ENCODE results near the gene NMRAL1. TPM values are rescaled to one million over a fixed set of nuclear protein-coding genes. Genes with fewer than 3 reads are reported as not detected.

Gene NMRAL1
- total RNA-seq (2012; rRNA removed) = 65.5 and 76.8 TPM in 2 replicates

DNA sequence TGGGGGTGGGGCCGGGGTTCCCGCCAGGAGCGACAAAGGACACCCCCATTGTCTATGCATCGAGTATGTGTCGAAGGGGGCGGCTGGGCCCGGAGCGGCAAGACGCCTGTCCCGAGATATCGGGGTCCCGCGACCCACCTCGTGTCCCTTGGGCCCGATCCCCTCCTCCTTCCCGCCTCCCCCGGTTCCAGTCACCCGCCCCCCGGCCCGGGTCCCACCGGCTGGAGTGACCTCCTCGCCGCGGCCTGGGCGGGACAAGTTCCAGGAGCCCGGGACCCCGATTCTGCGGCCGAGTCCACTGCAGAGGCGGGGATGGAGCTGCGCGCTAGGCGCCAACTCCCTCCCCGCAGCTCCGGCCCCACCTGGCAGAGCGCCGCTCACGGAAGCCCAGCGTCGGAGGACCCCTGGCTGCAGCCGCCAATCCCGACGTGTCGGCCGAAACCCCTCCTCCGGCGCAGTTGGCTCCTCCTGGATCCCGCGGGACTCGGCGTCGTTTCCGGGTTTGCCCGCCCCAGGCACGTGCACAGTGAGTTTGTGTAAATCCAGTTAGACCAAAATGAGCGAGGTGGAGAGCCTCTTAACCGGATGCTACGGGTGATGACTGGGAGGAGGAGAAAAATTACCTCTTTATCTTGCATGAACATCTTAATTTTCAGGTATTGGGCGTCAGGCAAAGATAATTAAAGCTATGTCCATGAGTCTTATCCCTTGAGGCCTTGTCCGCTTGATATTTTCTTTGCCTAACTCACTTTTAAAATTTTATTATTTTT lies at the start of gene NMRAL1:
Gene NMRAL1, minus strand, starts transcription at position 434 of the 770 bp plus-strand sequence. CDS start 493 bp downstream, outside the sequence.
- peak within 1 kb of the TSS; percentile 62 for H3K9ac ChIP-seq (ENCODE audit: low read depth, low read length)
- peaks cover under 1% of the 10 kb centered on the region for H3K36me3 ChIP-seq (ENCODE audit: insufficient read depth, low read length)
- H3K4me3 ChIP-seq (ENCODE audit: low read length) = peak within 1 kb of the TSS; percentile 77
- no peaks in the 10 kb centered on the region for H3K27me3 ChIP-seq (ENCODE audit: control insufficient read depth, insufficient read depth, low read length)
- peaks cover 21% of the 10 kb centered on the region for H3K4me1 ChIP-seq (ENCODE audit: control insufficient read depth, insufficient read depth, low read length)
- H3K9me3 ChIP-seq (replicated peaks; ENCODE audit: low read length) = no peaks in the 10 kb centered on the region
- peak within 1 kb of the TSS; percentile 84 for H3K4me2 ChIP-seq (ENCODE audit: low read length)

DNA sequence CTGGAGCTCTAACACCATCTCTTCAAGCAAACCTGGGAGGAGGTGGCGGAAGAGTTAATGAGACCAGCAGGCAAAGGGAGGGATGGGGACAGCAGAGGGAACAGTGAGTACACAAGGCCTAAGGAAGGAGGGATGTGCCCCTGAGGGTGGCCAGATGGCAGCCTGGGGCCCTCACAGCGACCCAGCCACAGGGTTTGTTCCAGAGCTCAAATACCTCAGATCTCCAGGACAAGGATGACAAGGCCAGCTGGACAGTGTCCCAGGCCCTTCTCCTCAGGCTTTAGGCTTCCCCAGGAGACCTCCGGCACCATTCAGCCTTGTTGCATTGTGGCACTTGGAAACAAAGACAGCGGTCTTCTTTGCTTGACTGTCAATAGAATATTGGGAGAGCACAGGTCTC lies 49.3 kb upstream of the NMRAL1 start:
- Histone ChIP-seq H3K4me1 (ENCODE audit: control insufficient read depth, insufficient read depth, low read length) (no peaks in the 10 kb centered on the region), H3K27me3 (ENCODE audit: control insufficient read depth, insufficient read depth, low read length) (no peaks in the 10 kb centered on the region), H3K9ac (ENCODE audit: low read depth, low read length) (no peak overlapping the region), H3K4me3 (ENCODE audit: low read length) (no peak overlapping the region), H3K36me3 (ENCODE audit: insufficient read depth, low read length) (no peaks in the 10 kb centered on the region), H3K9me3 (replicated peaks; ENCODE audit: low read length) (no peaks in the 10 kb centered on the region), H3K4me2 (ENCODE audit: low read length) (no peak overlapping the region)

DNA sequence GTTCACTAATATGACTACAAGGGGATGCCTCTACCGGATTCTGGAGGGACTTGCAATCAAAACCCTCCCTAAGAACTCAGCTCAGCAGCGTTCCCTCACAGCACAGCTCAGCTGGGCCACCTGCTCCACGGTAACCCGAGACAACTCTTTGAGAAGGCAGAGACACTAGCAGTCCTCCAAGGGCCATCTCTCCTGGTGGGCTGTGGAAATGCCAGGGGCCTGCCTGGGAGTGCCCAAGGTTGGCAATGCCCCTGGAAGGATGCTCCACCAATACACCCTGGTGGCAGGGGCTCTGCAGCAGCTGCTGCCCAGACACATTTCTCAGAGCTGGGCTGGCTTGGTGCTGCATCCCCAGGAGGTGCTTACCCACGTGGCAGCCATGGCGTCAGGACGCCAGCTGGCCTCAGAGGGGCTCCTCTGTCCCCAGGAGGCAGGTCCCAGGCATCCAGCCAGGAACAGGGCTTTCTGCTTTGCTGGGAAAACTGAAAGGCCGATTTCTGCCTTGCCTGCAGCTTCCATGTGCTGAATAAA lies 47.7 kb upstream of the NMRAL1 start:
- Histone ChIP-seq H3K9me3 (replicated peaks; ENCODE audit: low read length) (no peaks in the 10 kb centered on the region), H3K36me3 (ENCODE audit: insufficient read depth, low read length) (no peaks in the 10 kb centered on the region), H3K27me3 (ENCODE audit: control insufficient read depth, insufficient read depth, low read length) (no peaks in the 10 kb centered on the region), H3K9ac (ENCODE audit: low read depth, low read length) (no peak overlapping the region), H3K4me2 (ENCODE audit: low read length) (no peak overlapping the region), H3K4me3 (ENCODE audit: low read length) (no peak overlapping the region), H3K4me1 (ENCODE audit: control insufficient read depth, insufficient read depth, low read length) (no peaks in the 10 kb centered on the region)

DNA sequence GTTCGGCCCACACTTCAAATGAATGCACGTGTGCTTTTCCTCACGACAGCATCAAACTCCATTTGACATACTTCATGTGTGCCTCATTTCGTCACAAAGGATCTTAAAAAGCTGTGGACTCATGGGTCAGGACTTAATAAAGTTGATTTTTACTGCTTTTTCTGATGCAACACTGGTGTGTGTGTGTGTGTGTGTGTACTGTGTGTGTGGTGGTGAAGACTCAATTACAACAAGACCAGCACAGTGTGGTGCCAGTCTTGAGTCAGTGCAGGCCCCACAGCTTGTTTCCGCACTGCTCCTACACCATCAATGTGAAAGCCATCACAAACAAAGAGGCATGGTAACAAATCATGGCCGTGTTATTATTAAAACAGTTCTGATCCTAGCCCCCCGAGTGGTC lies 46.5 kb upstream of the NMRAL1 start:
- Histone ChIP-seq H3K4me3 (ENCODE audit: low read length) (no peak overlapping the region), H3K27me3 (ENCODE audit: control insufficient read depth, insufficient read depth, low read length) (no peaks in the 10 kb centered on the region), H3K9ac (ENCODE audit: low read depth, low read length) (no peak overlapping the region), H3K4me2 (ENCODE audit: low read length) (no peak overlapping the region), H3K36me3 (ENCODE audit: insufficient read depth, low read length) (no peaks in the 10 kb centered on the region), H3K4me1 (ENCODE audit: control insufficient read depth, insufficient read depth, low read length) (no peaks in the 10 kb centered on the region), H3K9me3 (replicated peaks; ENCODE audit: low read length) (no peaks in the 10 kb centered on the region)

DNA sequence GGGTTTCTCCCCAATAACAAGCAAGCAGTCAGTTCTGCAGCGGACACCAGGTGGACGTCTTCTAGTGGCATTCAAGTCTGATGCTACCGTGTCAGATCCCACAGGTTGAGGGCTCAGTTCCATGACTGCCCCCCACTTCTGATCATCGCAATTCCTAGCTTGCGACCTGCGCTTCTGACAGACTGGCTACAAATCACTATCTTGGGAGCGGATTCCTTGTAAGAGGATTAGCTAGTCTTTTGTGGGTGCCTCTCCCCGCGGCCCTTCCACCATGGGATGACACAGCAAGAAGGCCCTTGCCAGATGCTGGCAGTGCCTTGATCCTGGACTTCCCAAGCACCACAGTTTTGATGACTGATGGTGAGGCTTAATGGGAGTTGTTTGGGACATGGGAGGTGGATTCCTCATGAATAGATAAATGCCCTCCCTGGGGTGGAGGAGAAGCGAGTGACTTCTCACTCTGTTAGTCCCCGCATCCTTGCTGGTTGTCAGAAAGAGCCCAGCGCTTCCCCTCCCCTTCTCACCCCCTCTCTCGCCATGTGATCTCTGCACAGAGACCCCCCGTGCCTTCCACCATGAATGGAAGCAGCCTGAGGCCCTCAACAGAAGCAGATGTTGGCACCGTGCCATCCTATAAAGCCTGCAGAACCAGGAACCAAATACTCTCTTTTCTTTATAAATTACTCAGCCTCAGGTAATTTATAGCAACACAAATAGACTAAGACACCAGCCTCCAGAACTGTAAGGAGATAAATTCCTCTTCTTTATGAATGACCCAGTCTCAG lies 45.0 kb upstream of the NMRAL1 start:
- Histone ChIP-seq H3K36me3 (ENCODE audit: insufficient read depth, low read length) (no peaks in the 10 kb centered on the region), H3K27me3 (ENCODE audit: control insufficient read depth, insufficient read depth, low read length) (no peaks in the 10 kb centered on the region), H3K4me1 (ENCODE audit: control insufficient read depth, insufficient read depth, low read length) (no peaks in the 10 kb centered on the region)

DNA sequence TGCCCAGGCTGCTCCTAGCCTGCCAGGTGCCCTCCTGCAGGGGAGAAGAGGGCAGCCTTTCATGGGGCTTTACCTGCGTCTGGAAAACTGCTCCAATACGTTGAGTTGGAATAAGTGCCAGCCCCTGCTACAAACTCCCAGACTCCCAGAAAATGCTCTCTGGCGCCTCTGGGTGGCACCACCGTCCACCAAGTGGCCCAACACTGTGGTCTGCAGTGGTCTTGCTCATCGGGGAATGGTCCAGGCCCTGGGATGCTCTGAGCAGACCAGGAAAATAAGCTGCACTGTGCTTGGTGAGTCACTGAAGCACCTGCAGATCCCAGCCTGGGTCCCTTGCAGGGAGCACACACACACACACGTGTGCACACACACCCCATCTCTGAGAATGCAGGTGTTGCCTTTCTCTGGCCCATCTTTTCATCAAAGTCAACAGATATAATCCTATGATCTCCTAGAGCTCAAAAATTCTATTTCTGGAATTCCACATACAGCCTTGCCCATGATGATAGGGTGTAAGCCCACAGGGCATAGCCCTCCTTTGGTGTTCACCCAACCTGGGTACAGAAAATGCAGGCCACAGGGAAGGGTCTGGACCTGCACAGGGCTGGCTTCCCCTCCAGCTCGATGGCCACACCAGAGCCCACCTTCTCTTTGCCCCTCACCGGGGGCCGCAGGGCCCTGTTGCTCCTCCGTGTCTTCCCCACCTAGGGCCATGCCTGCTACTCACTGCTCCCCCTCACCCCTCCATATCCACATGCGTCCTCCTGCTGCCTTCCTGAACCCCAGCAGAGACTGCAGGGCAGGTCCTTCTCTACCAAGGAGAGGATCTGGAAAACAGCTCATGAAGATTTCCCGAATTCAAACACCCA lies 43.6 kb upstream of the NMRAL1 start:
- H3K9ac ChIP-seq (ENCODE audit: low read depth, low read length) = no peak overlapping the region
- no peaks in the 10 kb centered on the region for H3K9me3 ChIP-seq (replicated peaks; ENCODE audit: low read length)
- no peaks in the 10 kb centered on the region for H3K27me3 ChIP-seq (ENCODE audit: control insufficient read depth, insufficient read depth, low read length)
- no peaks in the 10 kb centered on the region for H3K36me3 ChIP-seq (ENCODE audit: insufficient read depth, low read length)
- H3K4me1 ChIP-seq (ENCODE audit: control insufficient read depth, insufficient read depth, low read length) = no peaks in the 10 kb centered on the region
- H3K4me2 ChIP-seq (ENCODE audit: low read length) = no peak overlapping the region
- H3K4me3 ChIP-seq (ENCODE audit: low read length) = no peak overlapping the region

More for the DNA sequence above, 45.0 kb upstream of the NMRAL1 start:
- Histone ChIP-seq H3K4me3 (ENCODE audit: low read length) (no peak overlapping the region), H3K9me3 (replicated peaks; ENCODE audit: low read length) (no peaks in the 10 kb centered on the region), H3K9ac (ENCODE audit: low read depth, low read length) (no peak overlapping the region), H3K4me2 (ENCODE audit: low read length) (no peak overlapping the region)

DNA sequence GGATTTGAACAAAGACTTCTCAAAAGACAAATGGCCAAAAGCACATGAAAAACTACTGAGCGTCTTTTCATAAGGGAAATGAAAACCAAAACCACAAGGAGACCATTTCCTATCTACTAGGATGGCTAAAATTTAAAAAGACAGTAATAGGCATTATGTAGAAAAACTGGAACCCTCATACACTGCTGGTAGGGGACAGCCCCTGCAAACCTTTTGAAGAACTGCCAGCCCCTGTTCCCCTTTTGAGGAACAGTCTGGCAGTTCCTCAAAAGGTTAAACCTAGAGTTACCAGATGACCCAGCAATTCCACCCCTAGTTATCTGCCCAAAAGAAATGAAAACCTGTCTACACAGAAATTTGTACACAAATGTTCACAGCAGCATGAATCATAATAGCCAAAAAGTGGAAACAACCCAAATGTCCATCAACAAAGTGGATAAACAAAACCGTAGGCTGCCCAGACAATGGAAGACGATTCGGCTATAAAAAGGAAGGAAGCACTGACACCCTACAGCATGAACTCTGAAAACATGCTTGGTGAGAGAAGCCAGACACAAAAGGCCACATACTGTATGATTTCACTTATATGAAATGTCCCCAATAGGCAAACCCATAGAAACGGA lies 41.3 kb upstream of the NMRAL1 start:
- peaks cover 20% of the 10 kb centered on the region for H3K36me3 ChIP-seq (ENCODE audit: insufficient read depth, low read length)
- H3K9ac ChIP-seq (ENCODE audit: low read depth, low read length) = no peak overlapping the region
- H3K4me2 ChIP-seq (ENCODE audit: low read length) = no peak overlapping the region
- no peaks in the 10 kb centered on the region for H3K27me3 ChIP-seq (ENCODE audit: control insufficient read depth, insufficient read depth, low read length)
- H3K4me1 ChIP-seq (ENCODE audit: control insufficient read depth, insufficient read depth, low read length) = no peaks in the 10 kb centered on the region
- H3K9me3 ChIP-seq (replicated peaks; ENCODE audit: low read length) = no peaks in the 10 kb centered on the region
- no peak overlapping the region for H3K4me3 ChIP-seq (ENCODE audit: low read length)

DNA sequence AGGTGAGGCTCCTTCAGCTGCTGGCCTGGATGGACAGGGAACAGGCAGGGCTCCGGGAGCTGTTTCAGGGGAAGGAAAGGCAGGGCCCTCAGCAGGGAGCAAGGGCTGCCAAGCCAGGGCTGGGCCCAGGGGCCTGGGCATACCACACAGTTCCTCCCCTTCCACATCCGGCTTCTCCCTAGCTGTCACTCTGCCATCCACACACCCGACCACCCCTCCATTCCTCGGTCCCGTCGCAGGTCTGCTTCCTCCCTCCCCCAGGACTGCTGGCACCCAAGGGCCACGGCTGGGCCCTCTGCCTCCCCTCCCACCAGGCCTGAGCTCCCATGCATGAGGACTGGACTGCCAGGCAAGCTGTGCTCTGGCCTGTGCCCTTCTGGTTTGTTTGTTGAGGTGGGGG lies 40.2 kb upstream of the NMRAL1 start:
- H3K9ac ChIP-seq (ENCODE audit: low read depth, low read length) = no peak overlapping the region
- H3K36me3 ChIP-seq (ENCODE audit: insufficient read depth, low read length) = peaks cover 27% of the 10 kb centered on the region
- no peaks in the 10 kb centered on the region for H3K4me1 ChIP-seq (ENCODE audit: control insufficient read depth, insufficient read depth, low read length)
- H3K27me3 ChIP-seq (ENCODE audit: control insufficient read depth, insufficient read depth, low read length) = no peaks in the 10 kb centered on the region
- no peak overlapping the region for H3K4me2 ChIP-seq (ENCODE audit: low read length)
- H3K9me3 ChIP-seq (replicated peaks; ENCODE audit: low read length) = no peaks in the 10 kb centered on the region
- H3K4me3 ChIP-seq (ENCODE audit: low read length) = no peak overlapping the region

DNA sequence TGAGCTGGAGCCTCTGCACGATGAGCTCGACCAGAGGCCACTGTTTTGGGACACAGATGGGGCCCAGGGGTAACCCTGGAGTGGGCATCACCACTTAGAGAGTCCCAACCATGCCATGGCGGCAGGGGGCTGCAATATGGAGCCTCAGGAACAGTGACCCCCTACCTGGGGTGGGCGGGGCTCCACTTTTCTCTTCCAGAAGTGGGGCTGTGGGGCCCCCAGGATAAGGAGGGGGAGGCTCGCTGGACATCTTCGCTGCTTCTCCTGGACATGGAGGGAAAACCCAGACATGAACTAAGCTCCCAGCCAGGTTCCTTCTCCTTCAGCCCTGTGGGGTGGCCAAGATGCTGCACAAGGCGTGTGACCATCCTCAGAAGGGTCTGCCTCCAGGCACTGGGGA lies 39.5 kb upstream of the NMRAL1 start:
- Histone ChIP-seq H3K4me3 (ENCODE audit: low read length) (no peak overlapping the region), H3K9ac (ENCODE audit: low read depth, low read length) (no peak overlapping the region), H3K9me3 (replicated peaks; ENCODE audit: low read length) (no peaks in the 10 kb centered on the region), H3K27me3 (ENCODE audit: control insufficient read depth, insufficient read depth, low read length) (no peaks in the 10 kb centered on the region), H3K36me3 (ENCODE audit: insufficient read depth, low read length) (peaks cover 32% of the 10 kb centered on the region), H3K4me1 (ENCODE audit: control insufficient read depth, insufficient read depth, low read length) (no peaks in the 10 kb centered on the region), H3K4me2 (ENCODE audit: low read length) (no peak overlapping the region)

DNA sequence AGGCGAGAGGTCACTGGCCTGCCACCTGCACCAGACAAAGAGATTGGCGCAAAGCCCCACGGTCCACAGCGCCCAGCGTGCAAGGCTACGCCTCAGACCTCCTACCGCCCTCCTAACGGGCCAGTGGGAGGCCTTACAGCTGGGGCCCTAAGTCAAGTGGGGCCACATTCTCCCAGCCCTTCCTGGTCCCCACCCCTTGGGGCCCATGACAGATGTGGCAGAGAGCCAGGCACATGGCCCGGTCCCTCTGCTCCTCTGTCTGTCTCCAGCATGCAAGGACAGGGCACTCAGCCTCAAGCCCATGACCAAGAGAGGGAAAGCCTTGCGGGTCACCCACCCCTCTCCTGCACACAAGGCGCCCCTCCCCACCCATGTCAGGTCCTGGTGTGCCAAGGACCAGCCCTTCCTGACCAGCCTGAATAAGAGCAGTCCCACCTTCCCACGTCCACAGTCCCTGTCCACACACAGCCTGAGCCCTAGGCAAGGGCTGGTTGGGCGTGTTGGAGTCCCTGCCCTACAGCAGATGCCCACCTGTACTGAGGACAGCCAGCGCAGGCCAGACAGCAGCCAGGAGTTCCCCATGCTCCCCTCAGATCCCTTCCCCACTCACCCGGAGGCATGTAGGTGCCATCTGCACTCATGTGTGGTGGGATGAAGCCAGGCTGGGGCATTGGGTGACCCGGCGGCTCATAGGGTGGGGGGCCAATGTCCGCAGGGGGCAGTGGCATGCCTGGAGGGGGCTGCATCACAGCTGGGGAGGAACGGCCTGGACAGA lies 38.8 kb upstream of the NMRAL1 start:
- H3K4me2 ChIP-seq (ENCODE audit: low read length) = no peak overlapping the region
- H3K36me3 ChIP-seq (ENCODE audit: insufficient read depth, low read length) = peaks cover 38% of the 10 kb centered on the region
- no peaks in the 10 kb centered on the region for H3K27me3 ChIP-seq (ENCODE audit: control insufficient read depth, insufficient read depth, low read length)
- no peak overlapping the region for H3K4me3 ChIP-seq (ENCODE audit: low read length)
- H3K9me3 ChIP-seq (replicated peaks; ENCODE audit: low read length) = no peaks in the 10 kb centered on the region
- no peaks in the 10 kb centered on the region for H3K4me1 ChIP-seq (ENCODE audit: control insufficient read depth, insufficient read depth, low read length)
- no peak overlapping the region for H3K9ac ChIP-seq (ENCODE audit: low read depth, low read length)
